Measurements from ENCODE around the gene CISD3. TPM values are rescaled to one million over a fixed set of nuclear protein-coding genes. Genes with fewer than 3 reads are reported as not detected.

Gene CISD3
- total and polyA plus RNA-seq, 2 of the 4 experiments (the other 2 are of a cell fraction), result 1.3 to 14.1 TPM

GRCh38 chr17:38730526-38731379 is 612 bp downstream of the CISD3 start:
- WGBS, 2 experiments (ENCODE audit: extremely low coverage in 2 of 2, insufficient read length in 1 of 2), result 7% methylated on average over 12 of the region's 27 CpGs; no CpG with 5 or more reads in 1 of the 2 experiments
- Histone ChIP-seq H3K27ac (ENCODE audit: insufficient read depth, low read length) (peak overlapping the region; percentile 87), H4K5ac (ENCODE audit: low read depth, low read length) (peak overlapping the region; percentile 71), H3K14ac (replicated peaks; ENCODE audit: low read depth, low read length) (peak overlapping the region; percentile 98), H2BK5ac (ENCODE audit: low read depth, low read length, poor library complexity, severe bottlenecking) (peak overlapping the region; percentile 78), H3K4me1 (ENCODE audit: control insufficient read depth, insufficient read depth, low read length) (peaks cover 15% of the 10 kb centered on the region), H3K27me3 (ENCODE audit: control insufficient read depth, insufficient read depth, low read length) (no peaks in the 10 kb centered on the region), H3K4me3 (ENCODE audit: insufficient read depth, low read depth, low read length) (peak overlapping the region; percentile 86), H3K18ac (ENCODE audit: low read depth, low read length) (peak overlapping the region; percentile 80), H3K23ac (ENCODE audit: low read depth, low read length) (peak overlapping the region; percentile 98), H2BK20ac (ENCODE audit: low read depth, low read length) (no peak overlapping the region), H2BK120ac (ENCODE audit: low read depth, low read length) (peak overlapping the region; percentile 13; the same call in 1 of the 2 replicates), H3K79me1 (ENCODE audit: low read depth in 1 of 2, low read length in 2 of 2) (peaks cover 11 to 61% of the 10 kb centered on the region in 2 experiments; a peak in 3 of 4 replicates), H3K9me1 (ENCODE audit: insufficient read depth, low read length) (0 out of 2 replicates have a peak, but pooled peaks cover 11% of the 10 kb centered on the region), H3K9me3 (ENCODE audit: control insufficient read depth, insufficient read depth, low read length) (no peaks in the 10 kb centered on the region), H3K56ac (ENCODE audit: extremely low read depth, insufficient read depth, low read length) (peak overlapping the region; percentile 93), H2AK5ac (ENCODE audit: low read depth, low read length) (peak overlapping the region; percentile 98), H4K20me1 (ENCODE audit: insufficient read depth, low read length) (peaks cover 33% of the 10 kb centered on the region), H3K36me3 (ENCODE audit: control insufficient read depth, insufficient read depth, low read length) (peaks cover 30% of the 10 kb centered on the region), H4K8ac (ENCODE audit: low read depth in 2 of 2, low read length in 2 of 2) (peak overlapping the region; percentile 23 to 80), H3K4me2 (ENCODE audit: low read depth, low read length) (peak overlapping the region; percentile 97), H2AK9ac (replicated peaks; ENCODE audit: low read depth, low read length, poor library complexity) (peak overlapping the region; percentile 99), H3K9ac (ENCODE audit: low read depth, low read length) (peak overlapping the region; percentile 97), H4K91ac (ENCODE audit: insufficient read depth, low read depth, low read length) (peak overlapping the region; percentile 75), H3K4ac (ENCODE audit: low read depth, low read length) (peak overlapping the region; percentile 95), H2AFZ (replicated peaks; ENCODE audit: low read length, poor library complexity) (peak overlapping the region; percentile 94), H2BK15ac (ENCODE audit: low read depth, low read length) (0 out of 3 replicates have a peak overlapping the region, but pooled peaks have one; percentile 3)
- no TSS peak for BruUV-seq (replicated peaks)
- intact Hi-C loops (cut with micrococcal nuclease), result no loop called here
- POLR2A ChIA-PET (ENCODE audit: unreplicated experiment), result no interaction called here
- ATAC-seq (ENCODE audit: low read depth), result peak; percentile 13
- in situ Hi-C loops (cut with MboI; ENCODE audit: low sequenced_read_pairs), result loop anchor here (5.0 kb wide), 1 partner anchor 53 kb away; no protein-coding TSS in a partner anchor
- dilution Hi-C loops (cut with HindIII; ENCODE audit: low sequenced_read_pairs, unreplicated experiment), result no loop called here
- CTCF ChIA-PET, result interaction anchor here (0.5 to 1.8 kb wide), 2 partner anchors 53 to 245 kb away, joined by 3 to 4 read pairs; no protein-coding TSS in a partner anchor
- DNase-seq, result peak; percentile 42
- TF ChIP-seq MAZ (IDR thresholded peaks at IDR 0.05; ENCODE audit: borderline replicate concordance, low read depth, low read length) (no peak), USF2 (IDR thresholded peaks at IDR 0.05; ENCODE audit: low read depth, low read length) (no peak), BHLHE40 (IDR thresholded peaks at IDR 0.05; ENCODE audit: low read depth, low read length) (no peak), POLR2A (IDR thresholded peaks at IDR 0.05; ENCODE audit: low read depth, low read length) (no peak), ELK1 (IDR thresholded peaks at IDR 0.05; ENCODE audit: borderline replicate concordance, low read depth, low read length) (no peak), RFX5 (IDR thresholded peaks at IDR 0.05; ENCODE audit: low read depth, low read length) (no peak), CHD1 (IDR thresholded peaks at IDR 0.05; ENCODE audit: low read depth, low read length) (no peak), SMC3 (IDR thresholded peaks at IDR 0.05; ENCODE audit: low read depth, low read length) (no peak), RAD21 (IDR thresholded peaks at IDR 0.05; ENCODE audit: low read length) (no peak), RCOR1 (IDR thresholded peaks at IDR 0.05; ENCODE audit: insufficient replicate concordance, low read length) (no peak)
